ENCODE measurements around the gene ZMYM5. TPM values are rescaled to one million over a fixed set of nuclear protein-coding genes. Genes with fewer than 3 reads are reported as not detected.
A peak's percentile ranks its signal among the peaks of the same experiment; 100 is the strongest.

ZMYM5 gene
- total RNA-seq, 1 experiment from 2014 or later, result 10.6 TPM

DNA sequence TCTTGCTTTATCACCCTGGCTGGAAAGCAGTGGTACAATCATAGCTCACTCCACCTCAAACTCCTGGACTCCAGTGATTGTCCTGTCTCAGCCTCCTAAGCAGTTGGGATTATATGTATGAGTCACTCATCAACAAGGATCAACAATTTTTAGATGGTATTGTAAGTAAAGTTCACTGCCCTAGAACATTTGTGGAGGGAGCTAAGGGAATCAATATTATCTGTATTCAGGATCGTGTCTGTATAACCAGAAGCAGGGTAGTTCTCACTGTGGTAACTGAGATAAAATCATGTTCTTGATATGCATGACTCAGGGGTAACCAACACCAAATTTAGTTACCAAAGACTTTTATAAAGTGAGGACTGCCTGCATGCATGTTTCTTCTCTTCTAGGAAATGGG is 27.0 kb downstream of the ZMYM5 start:
- H3K36me3 Mint-ChIP-seq (ENCODE audit: insufficient read depth, unreplicated experiment), result peaks cover 9% of the 10 kb centered on the region
- intact Hi-C loops (cut with micrococcal nuclease; ENCODE audit: unreplicated experiment), result no loop called here
- BruUV-seq (replicated peaks), result no TSS peak
- H3K27me3 Mint-ChIP-seq (ENCODE audit: unreplicated experiment), result no peaks in the 10 kb centered on the region
- DNase-seq, result no peak
- no peak overlapping the region for H3K27ac Mint-ChIP-seq (ENCODE audit: unreplicated experiment)
- H3K4me3 Mint-ChIP-seq (ENCODE audit: low read depth, unreplicated experiment), result no peak overlapping the region
- no peak for TF ChIP-seq CTCF (IDR thresholded peaks at IDR 0.05; ENCODE audit: unreplicated experiment)
- no peaks in the 10 kb centered on the region for H3K9me3 Mint-ChIP-seq (ENCODE audit: low read depth, unreplicated experiment)
- CTCF ChIA-PET, result no interaction called here
- no peaks in the 10 kb centered on the region for H3K4me1 Mint-ChIP-seq (ENCODE audit: low read depth, unreplicated experiment)

DNA sequence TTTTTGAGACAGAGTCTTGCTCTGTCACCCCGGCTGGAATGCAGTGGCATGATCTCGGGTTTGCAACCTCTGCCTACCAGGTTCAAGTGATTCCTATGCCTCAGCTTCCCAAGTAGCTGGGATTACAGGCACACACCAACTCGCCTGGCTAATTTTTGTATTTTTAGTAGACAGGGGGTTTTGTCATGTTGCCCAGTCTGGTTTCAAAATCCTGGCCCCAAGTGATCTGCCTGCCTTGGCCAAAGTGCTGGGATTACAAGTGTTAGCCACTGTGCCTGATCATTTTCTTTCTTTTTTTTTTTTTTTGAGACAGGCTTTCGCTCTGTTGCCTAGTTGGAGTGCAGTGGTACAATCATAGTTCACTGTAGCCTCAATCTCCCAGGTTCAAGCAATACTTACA is 28.7 kb downstream of the ZMYM5 start:
- DNase-seq, result no peak
- BruUV-seq (replicated peaks), result no TSS peak
- H3K9me3 Mint-ChIP-seq (ENCODE audit: low read depth, unreplicated experiment), result no peaks in the 10 kb centered on the region
- H3K27ac Mint-ChIP-seq (ENCODE audit: unreplicated experiment), result no peak overlapping the region
- H3K4me1 Mint-ChIP-seq (ENCODE audit: low read depth, unreplicated experiment), result no peaks in the 10 kb centered on the region
- CTCF ChIA-PET, result interaction anchor here (1.3 kb wide), 1 partner anchor 26 kb away, joined by 6 read pairs; no protein-coding TSS in a partner anchor
- no peak for TF ChIP-seq CTCF (IDR thresholded peaks at IDR 0.05; ENCODE audit: unreplicated experiment)
- H3K4me3 Mint-ChIP-seq (ENCODE audit: low read depth, unreplicated experiment), result no peak overlapping the region
- no peaks in the 10 kb centered on the region for H3K27me3 Mint-ChIP-seq (ENCODE audit: unreplicated experiment)
- peaks cover 9% of the 10 kb centered on the region for H3K36me3 Mint-ChIP-seq (ENCODE audit: insufficient read depth, unreplicated experiment)
- intact Hi-C loops (cut with micrococcal nuclease; ENCODE audit: unreplicated experiment), result no loop called here

GRCh38 chr13:19822673-19823072 is 40.8 kb downstream of the ZMYM5 start:
- TF ChIP-seq CTCF (IDR thresholded peaks at IDR 0.05; ENCODE audit: unreplicated experiment), result no peak
- H3K4me3 Mint-ChIP-seq (ENCODE audit: low read depth, unreplicated experiment), result no peak overlapping the region
- no peaks in the 10 kb centered on the region for H3K9me3 Mint-ChIP-seq (ENCODE audit: low read depth, unreplicated experiment)
- H3K4me1 Mint-ChIP-seq (ENCODE audit: low read depth, unreplicated experiment), result no peaks in the 10 kb centered on the region
- H3K36me3 Mint-ChIP-seq (ENCODE audit: insufficient read depth, unreplicated experiment), result peaks cover 11% of the 10 kb centered on the region
- CTCF ChIA-PET, result no interaction called here
- DNase-seq, result no peak
- no peak overlapping the region for H3K27ac Mint-ChIP-seq (ENCODE audit: unreplicated experiment)
- no TSS peak for BruUV-seq (replicated peaks)
- intact Hi-C loops (cut with micrococcal nuclease; ENCODE audit: unreplicated experiment), result no loop called here
- no peaks in the 10 kb centered on the region for H3K27me3 Mint-ChIP-seq (ENCODE audit: unreplicated experiment)

DNA sequence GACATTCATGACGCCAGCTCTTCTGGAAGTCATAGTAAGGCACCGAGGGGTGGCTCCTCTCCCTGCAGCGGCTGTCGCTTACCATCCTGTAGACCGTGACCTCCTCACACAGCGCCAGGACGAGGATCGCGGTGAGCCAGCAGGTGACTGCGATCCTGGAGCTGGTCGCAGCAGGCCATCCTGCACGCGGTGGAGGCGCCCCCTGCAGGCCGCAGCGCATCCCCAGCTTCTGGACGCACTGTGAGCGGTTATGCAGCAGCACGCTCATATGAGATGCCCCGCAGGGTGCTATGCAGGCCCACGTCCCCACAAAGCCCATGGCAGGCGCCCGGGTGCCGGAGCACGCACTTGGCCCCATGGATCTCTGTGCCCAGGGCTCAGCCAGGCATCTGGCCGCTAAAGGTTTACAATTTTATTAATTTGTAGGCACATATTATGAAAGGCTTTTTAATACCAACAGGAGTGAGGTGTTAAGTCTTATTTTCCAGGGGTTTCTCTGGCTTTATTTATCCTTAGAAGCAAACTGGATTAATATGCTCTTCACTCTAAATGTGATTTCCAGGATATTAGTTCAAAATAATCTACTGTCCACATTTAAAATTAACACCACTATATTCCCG is 45.1 kb downstream of the ZMYM5 start:
- no peaks in the 10 kb centered on the region for H3K36me3 Mint-ChIP-seq (ENCODE audit: insufficient read depth, unreplicated experiment)
- no peaks in the 10 kb centered on the region for H3K4me1 Mint-ChIP-seq (ENCODE audit: low read depth, unreplicated experiment)
- peak; percentile 47 for TF ChIP-seq CTCF (IDR thresholded peaks at IDR 0.05; ENCODE audit: unreplicated experiment)
- CTCF ChIA-PET, result interaction anchor here (0.6 kb wide), 1 partner anchor 92 kb away, joined by 4 read pairs; no protein-coding TSS in a partner anchor
- H3K27me3 Mint-ChIP-seq (ENCODE audit: unreplicated experiment), result no peaks in the 10 kb centered on the region
- BruUV-seq (replicated peaks), result no TSS peak
- intact Hi-C loops (cut with micrococcal nuclease; ENCODE audit: unreplicated experiment), result no loop called here
- H3K4me3 Mint-ChIP-seq (ENCODE audit: low read depth, unreplicated experiment), result no peak overlapping the region
- peak; percentile 11 for DNase-seq
- H3K27ac Mint-ChIP-seq (ENCODE audit: unreplicated experiment), result no peak overlapping the region
- no peaks in the 10 kb centered on the region for H3K9me3 Mint-ChIP-seq (ENCODE audit: low read depth, unreplicated experiment)

Measured in Calu3 (cell line).